ENCODE measurements around the gene INPP5D. TPM values are rescaled to one million over a fixed set of nuclear protein-coding genes. Genes with fewer than 3 reads are reported as not detected.

Gene INPP5D
- total and polyA plus RNA-seq, 2 of the 13 experiments (the other 11 are each of a cell fraction or from before 2014, with no cell fraction given) = 16.7 to 18.0 TPM

GRCh38 chr2:233060501-233060979, 398 bp downstream of the INPP5D start (continued):
- TF ChIP-seq CERS6 (CRISPR knock-in tag; IDR thresholded peaks at IDR 0.05) = no peak
- TF ChIP-seq ZNF33B (CRISPR knock-in tag; IDR thresholded peaks at IDR 0.05) = no peak
- no peak for TF ChIP-seq PRPF4 (IDR thresholded peaks at IDR 0.05; ENCODE audit: low read depth, low read length, poor library complexity, severe bottlenecking)
- no peak for TF ChIP-seq SRSF9 (IDR thresholded peaks at IDR 0.05; ENCODE audit: borderline replicate concordance, insufficient read depth, low read depth, low read length, poor library complexity, severe bottlenecking)
- no peak for TF ChIP-seq ZNF512 (CRISPR knock-in tag; IDR thresholded peaks at IDR 0.05)
- TF ChIP-seq ZNF441 (CRISPR knock-in tag; IDR thresholded peaks at IDR 0.05; ENCODE audit: borderline replicate concordance) = no peak
- TF ChIP-seq SALL2 (CRISPR knock-in tag; IDR thresholded peaks at IDR 0.05) = peak; percentile 15
- no peak; the same call in none of the 2 replicates for TF ChIP-seq SKIL (CRISPR knock-in tag; IDR thresholded peaks at IDR 0.05; ENCODE audit: borderline replicate concordance)
- no peak for TF ChIP-seq ZNF788 (CRISPR knock-in tag; IDR thresholded peaks at IDR 0.05; ENCODE audit: borderline replicate concordance)
- no peak for TF ChIP-seq RBM39 (IDR thresholded peaks at IDR 0.05; ENCODE audit: low read depth, low read length, poor library complexity, severe bottlenecking)
- TF ChIP-seq MED13 (CRISPR knock-in tag; IDR thresholded peaks at IDR 0.05) = no peak
- TF ChIP-seq ETS1 (CRISPR knock-in tag; IDR thresholded peaks at IDR 0.05) = no peak; the same call in 1 of the 2 replicates
- no peak; the same call in 1 of the 2 replicates for TF ChIP-seq ZNF574 (CRISPR knock-in tag; IDR thresholded peaks at IDR 0.05)
- no peak for TF ChIP-seq ZNF383 (CRISPR knock-in tag; IDR thresholded peaks at IDR 0.05; ENCODE audit: borderline replicate concordance)
- no peak for TF ChIP-seq CREM (IDR thresholded peaks at IDR 0.05)
- no peak for TF ChIP-seq CREM (CRISPR knock-in tag; IDR thresholded peaks at IDR 0.05)
- TF ChIP-seq, protein P1, sequence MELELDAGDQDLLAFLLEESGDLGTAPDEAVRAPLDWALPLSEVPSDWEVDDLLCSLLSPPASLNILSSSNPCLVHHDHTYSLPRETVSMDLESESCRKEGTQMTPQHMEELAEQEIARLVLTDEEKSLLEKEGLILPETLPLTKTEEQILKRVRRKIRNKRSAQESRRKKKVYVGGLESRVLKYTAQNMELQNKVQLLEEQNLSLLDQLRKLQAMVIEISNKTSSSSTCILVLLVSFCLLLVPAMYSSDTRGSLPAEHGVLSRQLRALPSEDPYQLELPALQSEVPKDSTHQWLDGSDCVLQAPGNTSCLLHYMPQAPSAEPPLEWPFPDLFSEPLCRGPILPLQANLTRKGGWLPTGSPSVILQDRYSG (CRISPR knock-in tag; IDR thresholded peaks at IDR 0.05) = no peak
- TF ChIP-seq ZNF274 (CRISPR knock-in tag; IDR thresholded peaks at IDR 0.05) = peak; percentile 14; the same call in 1 of the 2 replicates
- TF ChIP-seq RAD21 (CRISPR knock-in tag; IDR thresholded peaks at IDR 0.05) = no peak
- TF ChIP-seq TBX2 (CRISPR knock-in tag; IDR thresholded peaks at IDR 0.05; ENCODE audit: borderline replicate concordance) = no peak; the same call in 1 of the 2 replicates
